Fibroblast of lung (primary cell): ENCODE results near the gene CFAP126.
"Not testable (repeated sequence)": the region's sequence is repeated elsewhere in the genome, so short reads cannot be mapped to it uniquely, and the experiment has no call there.

Experiments
- CTCF ChIP-seq, 2 donors: IDR thresholded peaks in 1 of 2; conservative IDR thresholded peaks in 1 of 2; 1 replicate in 1 of 2; 2 replicates in 1 of 2; pipeline ENCODE4 v1.5.1; 2011 to 2012; ENCODE audit warnings: low read length in 2 of 2, control low read depth in 1 of 2, inconsistent platforms in 1 of 2, low read depth in 1 of 2, mild to moderate bottlenecking in 1 of 2
- EZH2 ChIP-seq: IDR thresholded peaks from 2 replicates; pipeline ENCODE4 v1.5.1; 2012; ENCODE audit warnings: low read length, control low read depth, mild to moderate bottlenecking; ENCODE audit errors: missing control alignments

- not testable (repeated sequence) for TF ChIP-seq CTCF (conservative IDR thresholded peaks at IDR 0.05 in 1 of 2, IDR thresholded peaks at IDR 0.05 in 1 of 2; ENCODE audit: low read depth in 1 of 2, low read length in 2 of 2); EZH2
Measured at GRCh38 chr1:161389158-161389557, 21.5 kb upstream of the CFAP126 start.
